HCT116 (cell line): ENCODE data around the gene CRTC3. TPM values are rescaled to one million over a fixed set of nuclear protein-coding genes. Genes with fewer than 3 reads are reported as not detected.
"Not testable (repeated sequence)": the region's sequence is repeated elsewhere in the genome, so short reads cannot be mapped to it uniquely, and the experiment has no call there.

Experiments
- ATAC-seq: fragments of 200-7000 bp; cut with Tn5 transposase; 2 replicates; pipeline ENCODE4 v1.9.1; 2020; ENCODE audit warnings: mild to moderate bottlenecking, moderate library complexity
- BruUV-seq: library from RNA; stranded (reverse); fragments of 400-500 nt; replicated peaks from 2 replicates; lab custom pipeline; 2021; lab: Mats Ljungman, UMichigan
- CTCF ChIA-PET: fragments of 300-600 bp; sonication (Branson Sonifier 250); formaldehyde crosslinking; loops from one replicate; lab custom pipeline; 2021; ENCODE audit warnings: antibody characterized with exemption; lab: Charles Lee
- POLR2A ChIA-PET: fragments of 300-600, 350-600 bp; sonication (Branson Sonifier 250); formaldehyde crosslinking; loops from one replicate; lab custom pipeline; 2021; ENCODE audit warnings: antibody characterized with exemption; lab: Charles Lee
- RAD21 ChIA-PET, 2 experiments: fragments of 300-600 bp; sonication (Branson Sonifier 250); formaldehyde crosslinking; loops; one replicate each; lab custom pipeline; 2023; ENCODE audit warnings: low total read pairs in 2 of 2; ENCODE audit not compliant: uncharacterized antibody in 2 of 2, unreplicated experiment in 2 of 2, low non-redundant PET in 1 of 2; lab: Charles Lee
- DNase-seq: peaks from one replicate; pipeline ENCODE4 v3.0.0-alpha.2; 2010; ENCODE audit warnings: low read depth, low spot score
- H2AFZ ChIP-seq: fragments of 200-600 bp; shearing (Covaris generic), sonication (generic); 2 replicates; pipeline ENCODE4 v1.6.1; 2017; ENCODE audit warnings: low read depth, mixed run types, mixed read lengths, antibody characterized with exemption, low read length; ENCODE audit not compliant: poor library complexity, severe bottlenecking
- H3K27ac ChIP-seq: 2 replicates; pipeline ENCODE4 v1.5.1; 2012; ENCODE audit warnings: low read depth, low read length
- H3K27me3 ChIP-seq: fragments of 200-600 bp; sonication (generic); 2 replicates; pipeline ENCODE4 v1.6.1; 2016; ENCODE audit warnings: mixed run types, low read length, mixed read lengths; ENCODE audit not compliant: insufficient read depth
- H3K36me3 ChIP-seq, 2 experiments: fragments of 200-500 bp in 1 of 2; fragments of 200-600 bp in 1 of 2; sonication (Bioruptor generic) in 1 of 2; sonication (generic) in 1 of 2; 2 replicates each; pipeline versions ENCODE4 v1.5.1 to v1.6.1; 2014 to 2016; ENCODE audit warnings: low read length in 2 of 2, inconsistent platforms in 1 of 2, mixed read lengths in 1 of 2, mixed run types in 1 of 2; ENCODE audit not compliant: insufficient read depth in 2 of 2, control insufficient read depth in 1 of 2
- H3K4me1 ChIP-seq, 2 experiments: fragments of 200-600 bp in 1 of 2; sonication (generic) in 1 of 2; 2 replicates each; pipeline versions ENCODE4 v1.5.1 to v1.6.1; 2012 to 2017; ENCODE audit warnings: low read length in 2 of 2, inconsistent platforms in 1 of 2, mild to moderate bottlenecking in 1 of 2, mixed read lengths in 1 of 2, mixed run types in 1 of 2, moderate library complexity in 1 of 2; ENCODE audit not compliant: insufficient read depth in 2 of 2, control insufficient read depth in 1 of 2
- H3K4me2 ChIP-seq: fragments of 200-600 bp; sonication (generic); 2 replicates; pipeline ENCODE4 v1.6.1; 2017; ENCODE audit warnings: mixed run types, low read length, mixed read lengths
- H3K4me3 ChIP-seq, 2 experiments: fragments of 200-600 bp in 1 of 2; sonication (generic) in 1 of 2; replicated peaks in 1 of 2; 2 replicates each; pipeline ENCODE4 v1.5.1; 2011 to 2016; ENCODE audit warnings: low read length in 2 of 2, control low read depth in 1 of 2, low read depth in 1 of 2, mild to moderate bottlenecking in 1 of 2, mixed read lengths in 1 of 2, mixed run types in 1 of 2
- H3K79me2 ChIP-seq: fragments of 200-600 bp; sonication (generic); 2 replicates; pipeline ENCODE4 v1.6.1; 2017; ENCODE audit warnings: mild to moderate bottlenecking, mixed run types, low read length, moderate library complexity, mixed read lengths; ENCODE audit not compliant: insufficient read depth
- H3K9ac ChIP-seq: fragments of 200-600 bp; sonication (generic); 2 replicates; pipeline ENCODE4 v1.6.1; 2016; ENCODE audit warnings: low read length, mixed read lengths
- H3K9me2 ChIP-seq: fragments of 200-600 bp; sonication (generic), shearing (Covaris generic); 2 replicates; pipeline ENCODE4 v1.6.1; 2017; ENCODE audit warnings: mixed run types, mild to moderate bottlenecking, moderate library complexity; ENCODE audit not compliant: insufficient read depth
- H3K9me3 ChIP-seq, 2 experiments: fragments of 200-500 bp in 1 of 2; fragments of 200-600 bp in 1 of 2; sonication (Bioruptor generic) in 1 of 2; sonication (generic) in 1 of 2; 2 replicates each; pipeline ENCODE4 v1.6.1; 2014 to 2017; ENCODE audit warnings: low read length in 2 of 2, mixed read lengths in 2 of 2, inconsistent platforms in 1 of 2, low read depth in 1 of 2, mild to moderate bottlenecking in 1 of 2, mixed run types in 1 of 2, moderate library complexity in 1 of 2; ENCODE audit not compliant: control insufficient read depth in 1 of 2, insufficient read depth in 1 of 2
- H4K20me1 ChIP-seq: fragments of 200-600 bp; sonication (generic), shearing (Covaris generic); 2 replicates; pipeline ENCODE4 v1.6.1; 2017; ENCODE audit warnings: mixed run types, mild to moderate bottlenecking, moderate library complexity; ENCODE audit not compliant: insufficient read depth
- CBX3 ChIP-seq: IDR thresholded peaks from 2 replicates; pipeline ENCODE4 v1.6.1; 2012; ENCODE audit warnings: low read depth
- CEBPB ChIP-seq: IDR thresholded peaks from 2 replicates; pipeline ENCODE4 v1.6.1; 2012; ENCODE audit warnings: low read depth
- EGR1 ChIP-seq: IDR thresholded peaks from 2 replicates; pipeline ENCODE4 v1.6.1; 2012; ENCODE audit warnings: low read depth
- EZH2phosphoT487 ChIP-seq: fragments of 200-600 bp; IDR thresholded peaks from 2 replicates; pipeline ENCODE4 v1.6.1; 2018; ENCODE audit warnings: antibody characterized with exemption, borderline replicate concordance
- FOSL1 ChIP-seq: IDR thresholded peaks from 2 replicates; pipeline ENCODE4 v1.6.1; 2012; ENCODE audit warnings: low read depth
- SRF ChIP-seq: IDR thresholded peaks from 2 replicates; pipeline ENCODE4 v1.6.1; 2012; ENCODE audit warnings: low read depth
- ZFX ChIP-seq: fragments of 450-650 bp; IDR thresholded peaks from 2 replicates; pipeline ENCODE4 v1.6.1; 2017
- intact Hi-C: fragments of 100-400 bp; cut with micrococcal nuclease; formaldehyde crosslinking; loops from 2 replicates; pipeline ENCODE4 v1.10.0; 2022
- total RNA-seq: library from RNA; stranded (reverse); gene quantifications from one replicate; pipeline ENCODE4 v1.2.1, GENCODE V29; 2021; ENCODE audit not compliant: unreplicated experiment
- TF ChIP-seq, protein P1 (sequence below): IDR thresholded peaks from 2 replicates; pipeline ENCODE4 v1.6.1; 2012; ENCODE audit warnings: low read depth
- TF ChIP-seq, protein P2 (sequence below): IDR thresholded peaks from 2 replicates; pipeline ENCODE4 v1.6.1; 2011; ENCODE audit warnings: mild to moderate bottlenecking, low read length, moderate library complexity; ENCODE audit not compliant: insufficient replicate concordance; ENCODE audit errors: extremely low read depth
- TF ChIP-seq, protein P3 (sequence below), 3 experiments: fragments of 200-600 bp in 1 of 3; sonication (generic) in 1 of 3; IDR thresholded peaks in 2 of 3; conservative IDR thresholded peaks in 1 of 3; 2 replicates each; pipeline ENCODE4 v1.5.1; 2012 to 2017; ENCODE audit warnings: low read depth in 2 of 3, low read length in 2 of 3, antibody characterized with exemption in 1 of 3, borderline replicate concordance in 1 of 3, control low read depth in 1 of 3, mild to moderate bottlenecking in 1 of 3, mixed read lengths in 1 of 3, mixed run types in 1 of 3, moderate library complexity in 1 of 3; ENCODE audit not compliant: insufficient read depth in 1 of 3

Gene CRTC3
- total RNA-seq, 1 experiment from 2014 or later: 20.7 TPM

DNA sequence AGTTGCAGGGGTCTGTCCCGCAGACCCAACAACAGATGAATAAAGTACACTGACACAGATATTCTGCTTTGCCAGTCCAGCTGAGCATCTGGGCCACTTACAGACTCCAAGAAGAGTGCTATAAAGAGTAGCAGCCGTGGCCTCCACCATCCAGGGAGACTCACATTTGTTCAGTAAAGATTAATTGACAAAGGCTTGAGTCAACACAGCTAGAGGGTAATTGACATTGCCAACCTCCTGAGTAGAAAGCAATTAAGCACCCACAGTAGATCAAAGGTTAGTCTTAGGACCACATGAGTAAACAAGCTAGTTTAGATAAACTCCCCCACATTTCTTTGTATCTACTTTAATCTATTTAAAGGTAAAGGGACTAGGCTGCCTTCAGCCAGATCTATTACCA, 16.3 kb upstream of the CRTC3 start:
- Histone ChIP-seq H3K36me3 (no peaks in the 10 kb centered on the region), H3K9ac (no peak overlapping the region), H3K4me2 (no peak overlapping the region), H3K27me3 (no peaks in the 10 kb centered on the region), H3K9me3 (no peaks in the 10 kb centered on the region), H4K20me1 (no peaks in the 10 kb centered on the region), H3K27ac (no peak overlapping the region), H3K4me3 (no peak overlapping the region)
- ATAC-seq (no peak), DNase-seq (no peak)
- CTCF ChIA-PET: interaction anchor here (0.6 kb wide), 1 partner anchor 421 kb away, joined by 3 read pairs; no protein-coding TSS in a partner anchor
- intact Hi-C loops: no loop called here
- BruUV-seq: no TSS peak
- POLR2A ChIA-PET: no interaction called here
- TF ChIP-seq EGR1 (no peak), CBX3 (no peak), CEBPB (no peak), ZFX (no peak), FOSL1 (no peak), EZH2phosphoT487 (no peak), SRF (no peak)
- TF ChIP-seq, protein P1, sequence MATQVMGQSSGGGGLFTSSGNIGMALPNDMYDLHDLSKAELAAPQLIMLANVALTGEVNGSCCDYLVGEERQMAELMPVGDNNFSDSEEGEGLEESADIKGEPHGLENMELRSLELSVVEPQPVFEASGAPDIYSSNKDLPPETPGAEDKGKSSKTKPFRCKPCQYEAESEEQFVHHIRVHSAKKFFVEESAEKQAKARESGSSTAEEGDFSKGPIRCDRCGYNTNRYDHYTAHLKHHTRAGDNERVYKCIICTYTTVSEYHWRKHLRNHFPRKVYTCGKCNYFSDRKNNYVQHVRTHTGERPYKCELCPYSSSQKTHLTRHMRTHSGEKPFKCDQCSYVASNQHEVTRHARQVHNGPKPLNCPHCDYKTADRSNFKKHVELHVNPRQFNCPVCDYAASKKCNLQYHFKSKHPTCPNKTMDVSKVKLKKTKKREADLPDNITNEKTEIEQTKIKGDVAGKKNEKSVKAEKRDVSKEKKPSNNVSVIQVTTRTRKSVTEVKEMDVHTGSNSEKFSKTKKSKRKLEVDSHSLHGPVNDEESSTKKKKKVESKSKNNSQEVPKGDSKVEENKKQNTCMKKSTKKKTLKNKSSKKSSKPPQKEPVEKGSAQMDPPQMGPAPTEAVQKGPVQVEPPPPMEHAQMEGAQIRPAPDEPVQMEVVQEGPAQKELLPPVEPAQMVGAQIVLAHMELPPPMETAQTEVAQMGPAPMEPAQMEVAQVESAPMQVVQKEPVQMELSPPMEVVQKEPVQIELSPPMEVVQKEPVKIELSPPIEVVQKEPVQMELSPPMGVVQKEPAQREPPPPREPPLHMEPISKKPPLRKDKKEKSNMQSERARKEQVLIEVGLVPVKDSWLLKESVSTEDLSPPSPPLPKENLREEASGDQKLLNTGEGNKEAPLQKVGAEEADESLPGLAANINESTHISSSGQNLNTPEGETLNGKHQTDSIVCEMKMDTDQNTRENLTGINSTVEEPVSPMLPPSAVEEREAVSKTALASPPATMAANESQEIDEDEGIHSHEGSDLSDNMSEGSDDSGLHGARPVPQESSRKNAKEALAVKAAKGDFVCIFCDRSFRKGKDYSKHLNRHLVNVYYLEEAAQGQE: no peak
- TF ChIP-seq, protein P2, sequence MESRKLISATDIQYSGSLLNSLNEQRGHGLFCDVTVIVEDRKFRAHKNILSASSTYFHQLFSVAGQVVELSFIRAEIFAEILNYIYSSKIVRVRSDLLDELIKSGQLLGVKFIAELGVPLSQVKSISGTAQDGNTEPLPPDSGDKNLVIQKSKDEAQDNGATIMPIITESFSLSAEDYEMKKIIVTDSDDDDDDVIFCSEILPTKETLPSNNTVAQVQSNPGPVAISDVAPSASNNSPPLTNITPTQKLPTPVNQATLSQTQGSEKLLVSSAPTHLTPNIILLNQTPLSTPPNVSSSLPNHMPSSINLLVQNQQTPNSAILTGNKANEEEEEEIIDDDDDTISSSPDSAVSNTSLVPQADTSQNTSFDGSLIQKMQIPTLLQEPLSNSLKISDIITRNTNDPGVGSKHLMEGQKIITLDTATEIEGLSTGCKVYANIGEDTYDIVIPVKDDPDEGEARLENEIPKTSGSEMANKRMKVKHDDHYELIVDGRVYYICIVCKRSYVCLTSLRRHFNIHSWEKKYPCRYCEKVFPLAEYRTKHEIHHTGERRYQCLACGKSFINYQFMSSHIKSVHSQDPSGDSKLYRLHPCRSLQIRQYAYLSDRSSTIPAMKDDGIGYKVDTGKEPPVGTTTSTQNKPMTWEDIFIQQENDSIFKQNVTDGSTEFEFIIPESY: no peak
- TF ChIP-seq, protein P3, sequence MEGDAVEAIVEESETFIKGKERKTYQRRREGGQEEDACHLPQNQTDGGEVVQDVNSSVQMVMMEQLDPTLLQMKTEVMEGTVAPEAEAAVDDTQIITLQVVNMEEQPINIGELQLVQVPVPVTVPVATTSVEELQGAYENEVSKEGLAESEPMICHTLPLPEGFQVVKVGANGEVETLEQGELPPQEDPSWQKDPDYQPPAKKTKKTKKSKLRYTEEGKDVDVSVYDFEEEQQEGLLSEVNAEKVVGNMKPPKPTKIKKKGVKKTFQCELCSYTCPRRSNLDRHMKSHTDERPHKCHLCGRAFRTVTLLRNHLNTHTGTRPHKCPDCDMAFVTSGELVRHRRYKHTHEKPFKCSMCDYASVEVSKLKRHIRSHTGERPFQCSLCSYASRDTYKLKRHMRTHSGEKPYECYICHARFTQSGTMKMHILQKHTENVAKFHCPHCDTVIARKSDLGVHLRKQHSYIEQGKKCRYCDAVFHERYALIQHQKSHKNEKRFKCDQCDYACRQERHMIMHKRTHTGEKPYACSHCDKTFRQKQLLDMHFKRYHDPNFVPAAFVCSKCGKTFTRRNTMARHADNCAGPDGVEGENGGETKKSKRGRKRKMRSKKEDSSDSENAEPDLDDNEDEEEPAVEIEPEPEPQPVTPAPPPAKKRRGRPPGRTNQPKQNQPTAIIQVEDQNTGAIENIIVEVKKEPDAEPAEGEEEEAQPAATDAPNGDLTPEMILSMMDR (IDR thresholded peaks at IDR 0.05 in 2 of 3, conservative IDR thresholded peaks at IDR 0.05 in 1 of 3; ENCODE audit: borderline replicate concordance in 1 of 3, insufficient read depth in 1 of 3, low read depth in 2 of 3, low read length in 2 of 3): no peak
- TF ChIP-seq, all 23 proteins: peak for 0
- peaks cover 0 to 2% of the 10 kb centered on the region in 2 experiments; a peak in 1 of 4 replicates for H3K4me1 ChIP-seq
- H3K79me2 ChIP-seq: no peaks in the 10 kb centered on the region
- H3K9me2 ChIP-seq: no peaks in the 10 kb centered on the region
- RAD21 ChIA-PET: no interaction called here
- H2AFZ ChIP-seq: no peak overlapping the region

DNA sequence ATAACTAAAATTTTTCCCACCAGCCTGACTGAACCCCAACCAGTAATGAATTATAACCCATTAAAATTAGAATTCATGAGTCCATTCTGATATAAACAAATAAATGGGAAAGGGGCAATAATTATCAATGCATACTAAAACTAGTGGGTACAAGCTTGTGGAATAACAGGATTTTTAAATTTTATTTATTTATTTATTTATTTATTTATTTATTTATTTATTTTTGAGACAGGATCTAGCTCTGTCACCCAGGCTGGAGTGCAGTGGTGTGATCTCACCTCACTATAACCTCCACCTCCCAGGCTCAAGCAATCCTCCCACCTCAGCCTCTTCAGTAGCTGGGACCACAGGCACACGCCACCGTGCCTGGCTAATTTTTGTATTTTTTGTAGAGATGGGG, 15.8 kb upstream of the CRTC3 start:
- BruUV-seq, H3K9me2 ChIP-seq, H2AFZ ChIP-seq, H3K4me2 ChIP-seq, H3K9me3 ChIP-seq, H3K27ac ChIP-seq, H3K36me3 ChIP-seq, H3K27me3 ChIP-seq, intact Hi-C loops, H4K20me1 ChIP-seq, ATAC-seq, POLR2A ChIA-PET, H3K4me3 ChIP-seq, DNase-seq, H3K4me1 ChIP-seq, H3K9ac ChIP-seq, H3K79me2 ChIP-seq, RAD21 ChIA-PET: not testable (repeated sequence)
- CTCF ChIA-PET: interaction anchor here (0.6 kb wide), 1 partner anchor 420 kb away, joined by 3 read pairs; no protein-coding TSS in a partner anchor
